ENCODE results near the gene RB1. TPM values are rescaled to one million over a fixed set of nuclear protein-coding genes. Genes with fewer than 3 reads are reported as not detected.

Gene RB1
- total and polyA plus RNA-seq, 2 donors (not counting 1 experiment from before 2014, with no cell fraction given), result 24.0 to 70.4 TPM

DNA sequence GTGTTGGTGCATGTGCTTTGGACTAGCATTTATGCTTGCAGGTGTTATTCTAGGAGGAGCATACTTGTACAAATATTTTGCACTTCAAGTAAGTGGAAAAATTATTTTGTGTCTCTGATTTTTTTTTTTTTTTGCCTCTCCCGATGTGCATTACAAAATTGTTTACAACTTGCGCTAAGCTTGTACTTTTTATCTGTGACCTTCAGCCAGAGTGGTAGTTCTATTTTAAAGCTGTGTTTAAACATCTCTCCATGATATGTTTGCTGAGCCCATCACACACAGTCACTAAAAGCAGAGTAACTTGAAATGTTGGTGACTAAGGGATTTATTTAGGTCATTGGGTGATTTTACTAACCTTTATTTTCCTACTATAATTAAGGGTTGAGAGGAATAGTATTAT is 49.7 kb upstream of the RB1 start:
- no peak overlapping the region for H3K9ac ChIP-seq (ENCODE audit: low read length)
- DNase-seq, result no peak
- H3K36me3 ChIP-seq (replicated peaks in 1 of 2; ENCODE audit: control extremely low read depth in 1 of 2, control insufficient read depth in 1 of 2, extremely low read depth in 1 of 2, insufficient read depth in 2 of 2, low read length in 1 of 2), result peaks cover 12 to 44% of the 10 kb centered on the region in 2 experiments
- peaks cover 16% of the 10 kb centered on the region for H3K4me1 Mint-ChIP-seq
- intact Hi-C loops (cut with micrococcal nuclease), result loop anchor here (2.0 kb wide), 1 partner anchor 15 kb away; no protein-coding TSS in a partner anchor
- H3K4me3 Mint-ChIP-seq, result no peak overlapping the region
- H3K4me3 ChIP-seq (ENCODE audit: control extremely low read depth in 1 of 5, extremely low read depth in 1 of 5, insufficient read depth in 1 of 5, low read depth in 2 of 5, low read length in 4 of 5), result no peak overlapping the region
- H3K27ac ChIP-seq (ENCODE audit: low read length in 2 of 2), result no peak overlapping the region
- H3K79me2 ChIP-seq (ENCODE audit: control insufficient read depth, insufficient read depth, low read length), result peaks cover 65% of the 10 kb centered on the region
- H3K4me2 ChIP-seq (replicated peaks; ENCODE audit: low read depth, low read length, poor library complexity, severe bottlenecking), result no peak overlapping the region
- no CpG with 5 or more reads among the region's 2 CpGs for WGBS (ENCODE audit: insufficient coverage)
- H3K4me1 ChIP-seq (ENCODE audit: control insufficient read depth in 2 of 2, insufficient read depth in 2 of 2, low read length in 2 of 2), result no peaks in the 10 kb centered on the region
- CTCF ChIA-PET, result interaction anchor here (0.9 kb wide), 1 partner anchor 326 kb away, joined by 6 read pairs; no protein-coding TSS in a partner anchor
- H3K27ac Mint-ChIP-seq, result no peak overlapping the region
- no peaks in the 10 kb centered on the region for H3K9me3 ChIP-seq (ENCODE audit: control extremely low read depth in 1 of 3, control insufficient read depth in 2 of 3, insufficient read depth in 1 of 3, low read length in 2 of 3)
- TF ChIP-seq EZH2 (IDR thresholded peaks at IDR 0.05; ENCODE audit: borderline replicate concordance, insufficient read depth, low read depth, low read length, poor library complexity, severe bottlenecking), result no peak
- TF ChIP-seq, protein P1, sequence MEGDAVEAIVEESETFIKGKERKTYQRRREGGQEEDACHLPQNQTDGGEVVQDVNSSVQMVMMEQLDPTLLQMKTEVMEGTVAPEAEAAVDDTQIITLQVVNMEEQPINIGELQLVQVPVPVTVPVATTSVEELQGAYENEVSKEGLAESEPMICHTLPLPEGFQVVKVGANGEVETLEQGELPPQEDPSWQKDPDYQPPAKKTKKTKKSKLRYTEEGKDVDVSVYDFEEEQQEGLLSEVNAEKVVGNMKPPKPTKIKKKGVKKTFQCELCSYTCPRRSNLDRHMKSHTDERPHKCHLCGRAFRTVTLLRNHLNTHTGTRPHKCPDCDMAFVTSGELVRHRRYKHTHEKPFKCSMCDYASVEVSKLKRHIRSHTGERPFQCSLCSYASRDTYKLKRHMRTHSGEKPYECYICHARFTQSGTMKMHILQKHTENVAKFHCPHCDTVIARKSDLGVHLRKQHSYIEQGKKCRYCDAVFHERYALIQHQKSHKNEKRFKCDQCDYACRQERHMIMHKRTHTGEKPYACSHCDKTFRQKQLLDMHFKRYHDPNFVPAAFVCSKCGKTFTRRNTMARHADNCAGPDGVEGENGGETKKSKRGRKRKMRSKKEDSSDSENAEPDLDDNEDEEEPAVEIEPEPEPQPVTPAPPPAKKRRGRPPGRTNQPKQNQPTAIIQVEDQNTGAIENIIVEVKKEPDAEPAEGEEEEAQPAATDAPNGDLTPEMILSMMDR (IDR thresholded peaks at IDR 0.05), result no peak
- no peaks in the 10 kb centered on the region for H3K9me3 Mint-ChIP-seq (ENCODE audit: insufficient read depth)
- POLR2A ChIA-PET, result no interaction called here
- H2AFZ ChIP-seq (ENCODE audit: insufficient read depth, low read depth, low read length, poor library complexity, severe bottlenecking), result no peak overlapping the region
- H3K27me3 Mint-ChIP-seq, result no peaks in the 10 kb centered on the region
- no peak for ATAC-seq (ENCODE audit: low read depth)
- H4K20me1 ChIP-seq (ENCODE audit: control insufficient read depth, insufficient read depth, low read length, poor library complexity, severe bottlenecking), result peaks cover 42% of the 10 kb centered on the region
- no peaks in the 10 kb centered on the region for H3K27me3 ChIP-seq (replicated peaks in 1 of 4; ENCODE audit: control extremely low read depth in 1 of 4, control insufficient read depth in 3 of 4, insufficient read depth in 4 of 4, low read length in 3 of 4)

DNA sequence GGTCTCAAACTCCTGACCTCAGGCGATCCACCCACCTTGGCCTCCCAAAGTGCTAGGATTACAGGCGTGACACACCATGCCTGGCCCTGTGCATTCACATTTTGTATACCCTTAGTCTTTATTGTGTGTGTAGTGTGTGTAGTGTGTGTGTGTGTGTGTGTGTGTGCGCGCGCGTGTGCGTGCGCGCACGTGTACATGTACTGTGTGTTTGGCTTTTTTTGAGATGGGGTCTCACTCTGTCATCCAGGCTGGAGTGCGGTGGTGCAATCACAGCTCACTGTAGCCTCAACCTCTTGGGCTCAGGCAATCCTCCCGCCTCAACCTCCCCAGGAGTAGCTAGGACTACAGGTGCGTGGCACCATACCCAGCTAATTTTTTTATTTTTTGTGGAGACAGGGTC is 48.5 kb upstream of the RB1 start:
- ATAC-seq (ENCODE audit: low read depth) (no peak), DNase-seq (no peak)
- no peak overlapping the region for H3K27ac Mint-ChIP-seq
- 93% methylated on average over 9 of the region's 13 CpGs for WGBS (ENCODE audit: insufficient coverage)
- no peaks in the 10 kb centered on the region for H3K4me1 ChIP-seq (ENCODE audit: control insufficient read depth in 2 of 2, insufficient read depth in 2 of 2, low read length in 2 of 2)
- H3K4me3 Mint-ChIP-seq, result no peak overlapping the region
- ChIA-PET CTCF (no interaction called here), POLR2A (interaction anchor here (0.7 kb wide), 1 partner anchor 234 kb away, joined by 3 read pairs; no protein-coding TSS in a partner anchor)
- no peak overlapping the region for H3K27ac ChIP-seq (ENCODE audit: low read length in 2 of 2)
- no peak overlapping the region for H3K9ac ChIP-seq (ENCODE audit: low read length)
- H3K36me3 ChIP-seq (replicated peaks in 1 of 2; ENCODE audit: control extremely low read depth in 1 of 2, control insufficient read depth in 1 of 2, extremely low read depth in 1 of 2, insufficient read depth in 2 of 2, low read length in 1 of 2), result peaks cover 12 to 55% of the 10 kb centered on the region in 2 experiments
- no peak overlapping the region for H3K4me2 ChIP-seq (replicated peaks; ENCODE audit: low read depth, low read length, poor library complexity, severe bottlenecking)
- no peak for TF ChIP-seq EZH2 (IDR thresholded peaks at IDR 0.05; ENCODE audit: borderline replicate concordance, insufficient read depth, low read depth, low read length, poor library complexity, severe bottlenecking)
- TF ChIP-seq, protein P1 (IDR thresholded peaks at IDR 0.05), result no peak
- no peaks in the 10 kb centered on the region for H3K9me3 Mint-ChIP-seq (ENCODE audit: insufficient read depth)
- no peaks in the 10 kb centered on the region for H3K27me3 ChIP-seq (replicated peaks in 1 of 4; ENCODE audit: control extremely low read depth in 1 of 4, control insufficient read depth in 3 of 4, insufficient read depth in 4 of 4, low read length in 3 of 4)
- H4K20me1 ChIP-seq (ENCODE audit: control insufficient read depth, insufficient read depth, low read length, poor library complexity, severe bottlenecking), result peaks cover 42% of the 10 kb centered on the region
- H3K79me2 ChIP-seq (ENCODE audit: control insufficient read depth, insufficient read depth, low read length), result peaks cover 55% of the 10 kb centered on the region
- no peak overlapping the region for H2AFZ ChIP-seq (ENCODE audit: insufficient read depth, low read depth, low read length, poor library complexity, severe bottlenecking)
- H3K27me3 Mint-ChIP-seq, result no peaks in the 10 kb centered on the region
- H3K4me3 ChIP-seq (ENCODE audit: control extremely low read depth in 1 of 5, extremely low read depth in 1 of 5, insufficient read depth in 1 of 5, low read depth in 2 of 5, low read length in 4 of 5), result no peak overlapping the region
- intact Hi-C loops (cut with micrococcal nuclease), result no loop called here
- H3K9me3 ChIP-seq (ENCODE audit: control extremely low read depth in 1 of 3, control insufficient read depth in 2 of 3, insufficient read depth in 1 of 3, low read length in 2 of 3), result no peaks in the 10 kb centered on the region
- H3K4me1 Mint-ChIP-seq, result peaks cover 10% of the 10 kb centered on the region

All from B cell (primary cell).